Stimulated activated CD8-positive, alpha-beta memory T cell treated with anti-CD3 and anti-CD28 coated beads, Interleukin-7, amount 100 ng/mL, for 1 hour (primary cell): ENCODE data around the gene APOL6.

Experiments used
- DNase-seq, 2 donors: peaks; one replicate each; pipeline ENCODE4 v3.0.0-alpha.2; 2020; ENCODE audit warnings: low read depth in 2 of 2

Gene APOL6, protein sequence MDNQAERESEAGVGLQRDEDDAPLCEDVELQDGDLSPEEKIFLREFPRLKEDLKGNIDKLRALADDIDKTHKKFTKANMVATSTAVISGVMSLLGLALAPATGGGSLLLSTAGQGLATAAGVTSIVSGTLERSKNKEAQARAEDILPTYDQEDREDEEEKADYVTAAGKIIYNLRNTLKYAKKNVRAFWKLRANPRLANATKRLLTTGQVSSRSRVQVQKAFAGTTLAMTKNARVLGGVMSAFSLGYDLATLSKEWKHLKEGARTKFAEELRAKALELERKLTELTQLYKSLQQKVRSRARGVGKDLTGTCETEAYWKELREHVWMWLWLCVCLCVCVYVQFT

DNA sequence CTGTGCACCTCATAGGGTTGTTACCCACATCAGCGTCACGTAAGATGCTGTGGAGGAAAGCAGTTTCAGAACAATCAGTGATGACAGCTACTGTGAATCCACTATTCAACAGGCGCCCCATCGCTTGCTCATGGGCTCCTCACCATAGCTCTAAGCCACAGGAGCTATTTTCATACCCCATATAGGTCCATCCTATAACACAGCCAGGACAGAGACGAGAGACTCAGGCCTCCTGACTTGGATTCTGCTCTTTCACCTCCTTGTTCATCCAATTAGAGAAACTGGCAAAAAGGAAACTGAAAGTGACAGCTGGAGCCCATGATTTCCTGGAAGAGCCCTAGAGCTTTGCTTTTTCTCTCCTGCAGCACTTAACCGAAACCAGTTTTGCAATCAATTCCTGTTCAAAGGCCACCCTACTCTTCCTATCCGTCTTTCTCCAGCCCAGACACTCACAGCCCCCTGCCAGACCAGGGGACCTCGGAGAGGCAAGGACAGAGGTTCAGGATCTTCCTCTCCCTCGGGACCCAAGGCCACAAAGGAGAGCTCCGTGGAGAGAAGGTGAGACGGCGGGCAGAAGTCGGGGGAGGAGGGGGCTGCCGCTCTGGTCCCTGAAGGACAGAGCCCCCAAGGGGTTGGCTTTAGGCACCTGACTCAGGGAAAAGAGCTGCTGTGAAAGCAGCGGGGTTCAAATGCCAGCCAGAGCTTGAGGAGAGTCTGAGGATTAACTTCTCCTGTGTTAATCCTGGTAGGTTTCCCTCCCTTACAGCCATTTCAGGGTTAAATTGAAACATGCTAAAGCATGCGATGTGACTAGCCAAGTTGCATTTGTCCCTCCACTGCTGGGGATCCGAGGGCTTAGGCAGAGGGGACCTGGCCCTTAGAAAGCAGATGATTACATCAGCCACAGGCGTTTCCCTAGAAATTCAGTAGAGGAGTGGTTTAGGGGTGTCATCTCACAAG lies at the start of gene APOL6:
Gene APOL6 (plus strand): TSS at position 381 of the 960 bp plus-strand sequence. CDS start 7,980 bp downstream, outside the sequence.
- peak; percentile 17 to 23 for DNase-seq

DNA sequence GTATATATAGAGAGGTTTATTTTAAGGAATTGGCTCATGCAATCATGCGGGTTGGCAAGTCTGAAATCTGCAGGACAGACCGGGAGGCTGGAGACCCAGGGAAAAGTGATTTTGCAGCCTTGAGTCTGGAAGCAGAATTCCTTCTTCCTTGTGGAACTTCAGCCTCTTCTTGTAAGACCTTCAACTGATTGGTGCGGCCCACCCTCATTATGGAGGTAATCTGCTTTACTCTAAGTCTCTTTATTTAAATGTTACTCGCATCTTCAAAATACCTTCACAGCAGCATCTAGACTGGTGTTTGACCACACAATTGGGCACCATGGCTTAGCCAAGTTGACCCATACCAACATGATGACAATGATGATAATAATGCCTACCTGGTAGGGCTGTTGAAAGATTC lies 48.9 kb upstream of the APOL6 start:
- DNase-seq: no peak

DNA sequence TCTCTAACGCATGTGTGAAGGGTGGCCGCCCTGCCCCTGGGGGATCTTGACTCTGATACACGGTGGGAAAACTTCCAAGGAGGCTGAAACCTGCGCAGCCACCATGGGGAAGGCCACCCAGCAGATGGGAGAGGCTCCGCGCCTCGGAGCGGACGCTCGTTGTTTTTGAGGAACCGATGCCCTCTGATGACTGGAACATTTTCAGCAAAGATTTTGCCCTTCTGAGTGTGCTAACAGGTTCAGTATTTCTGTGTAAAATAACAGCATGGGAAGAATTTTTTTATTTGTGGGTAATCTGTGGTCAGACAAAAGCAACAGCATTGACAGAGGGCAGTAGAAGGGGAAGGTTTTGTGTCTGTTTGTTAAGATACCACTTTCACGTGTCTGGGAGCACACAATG lies 47.8 kb upstream of the APOL6 start:
- DNase-seq: no peak

DNA sequence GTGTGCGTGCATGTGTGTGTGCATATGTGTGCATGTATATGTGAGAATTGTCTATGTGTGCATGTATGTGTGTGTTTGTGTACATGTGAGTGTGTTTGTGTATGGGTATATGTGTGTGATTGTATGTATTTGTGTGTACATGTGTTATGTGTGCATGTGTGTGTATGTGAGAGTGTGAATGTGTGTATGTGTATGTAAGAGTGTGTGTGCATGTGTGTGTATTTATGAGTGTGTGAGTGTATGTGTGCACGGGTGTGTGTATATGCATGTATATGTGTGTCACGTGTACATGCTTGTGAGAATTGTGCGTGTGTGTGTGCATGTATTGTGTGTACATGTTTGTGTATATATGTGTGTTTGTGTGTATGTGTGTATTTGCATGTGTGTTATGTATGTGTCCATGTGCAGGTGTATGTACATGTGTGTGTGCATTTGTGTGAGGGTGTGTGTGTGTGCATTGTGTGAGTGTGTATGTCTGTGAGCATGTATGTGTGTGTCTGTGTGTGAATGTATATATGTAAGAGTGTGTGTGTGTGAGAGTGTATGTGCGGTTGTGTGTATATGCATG lies 47.1 kb upstream of the APOL6 start:
- no peak for DNase-seq

DNA sequence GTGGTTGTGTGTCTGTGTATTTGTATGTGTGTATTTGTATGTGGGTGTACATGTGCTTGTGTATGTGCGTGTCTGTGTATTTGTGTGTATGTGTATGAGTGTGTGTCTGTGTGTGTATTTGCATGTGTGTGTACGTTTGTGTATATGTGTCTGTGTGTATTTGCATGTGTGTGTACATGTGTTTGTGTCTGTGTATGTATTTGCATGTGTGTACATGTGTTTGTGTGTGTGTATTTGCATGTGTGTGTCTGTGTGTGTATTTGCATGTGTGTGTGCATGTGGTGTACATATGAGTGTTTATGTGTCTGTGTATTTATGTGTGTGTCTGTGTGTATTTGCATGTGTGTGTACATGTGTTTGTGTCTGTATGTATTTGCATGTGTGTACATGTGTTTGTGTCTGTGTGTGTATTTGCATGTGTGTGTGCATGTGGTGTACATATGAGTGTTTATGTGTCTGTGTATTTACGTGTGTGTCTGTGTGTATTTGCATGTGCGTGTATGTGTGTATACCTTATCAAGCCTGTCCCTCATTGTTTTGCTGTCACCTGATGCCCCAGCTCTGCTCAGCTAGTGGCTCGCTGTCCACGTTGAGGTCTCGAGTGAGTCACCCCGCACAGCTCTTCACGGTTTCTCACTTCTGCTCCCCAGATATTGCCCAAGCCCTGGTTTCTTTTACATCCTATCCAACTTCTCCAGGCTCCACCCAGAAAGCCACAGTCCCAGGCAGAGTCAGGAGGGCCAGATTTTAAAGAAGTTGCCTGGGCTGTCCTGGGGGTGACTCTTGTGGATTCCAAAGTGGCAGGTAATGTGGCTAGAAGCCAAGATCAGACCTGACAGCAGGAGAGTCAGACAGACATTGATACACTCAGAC lies 46.3 kb upstream of the APOL6 start:
- no peak for DNase-seq

DNA sequence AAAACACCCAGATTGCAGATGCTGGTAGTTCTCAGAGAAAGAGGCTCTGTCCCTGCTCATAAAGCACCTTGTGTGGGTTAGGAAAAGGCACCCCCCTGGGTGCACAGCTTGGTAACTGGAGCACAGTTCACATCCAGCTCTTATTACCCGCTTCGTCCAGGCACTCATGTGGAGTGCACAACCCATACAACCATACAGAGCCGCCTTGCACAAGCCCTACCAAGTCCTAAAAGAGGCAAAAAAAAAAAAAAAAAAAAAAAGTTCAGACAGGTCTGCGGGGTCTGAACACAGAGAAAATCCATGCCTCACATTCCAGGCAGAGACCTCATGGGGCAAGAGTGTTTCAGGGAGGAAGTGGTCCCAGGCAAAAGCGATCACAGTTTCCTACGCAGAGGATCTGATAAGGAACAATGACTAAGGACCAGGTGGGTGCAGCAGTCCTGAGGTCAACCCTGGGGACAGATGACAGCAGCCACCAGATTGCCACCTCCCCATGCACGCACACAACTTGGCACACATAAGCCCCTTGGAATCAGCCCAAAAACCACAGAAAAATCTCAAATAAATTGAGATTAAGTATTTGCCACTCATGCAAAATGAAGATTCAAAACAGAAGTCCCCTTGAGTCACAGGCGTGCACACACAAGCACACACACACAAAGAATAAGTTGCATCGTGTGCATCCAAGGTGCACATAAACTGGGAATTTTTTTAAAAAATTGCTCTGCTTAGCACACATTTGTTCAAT lies 43.5 kb upstream of the APOL6 start:
- no peak for DNase-seq

DNA sequence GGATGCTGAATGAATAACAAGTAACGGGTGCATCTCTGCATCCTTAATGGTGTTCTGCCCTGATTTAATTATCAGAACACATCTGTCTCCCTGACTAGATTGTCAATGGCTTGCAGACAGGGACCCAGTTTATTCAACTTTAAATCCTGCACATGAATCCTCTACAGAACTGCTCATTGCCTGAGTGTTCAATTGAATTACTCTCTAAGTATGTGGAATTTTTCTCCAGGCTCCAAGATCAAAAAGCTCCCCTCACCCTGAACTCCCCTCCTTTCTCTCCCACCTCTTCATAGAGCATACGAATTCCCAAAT lies 42.9 kb upstream of the APOL6 start:
- no peak for DNase-seq

DNA sequence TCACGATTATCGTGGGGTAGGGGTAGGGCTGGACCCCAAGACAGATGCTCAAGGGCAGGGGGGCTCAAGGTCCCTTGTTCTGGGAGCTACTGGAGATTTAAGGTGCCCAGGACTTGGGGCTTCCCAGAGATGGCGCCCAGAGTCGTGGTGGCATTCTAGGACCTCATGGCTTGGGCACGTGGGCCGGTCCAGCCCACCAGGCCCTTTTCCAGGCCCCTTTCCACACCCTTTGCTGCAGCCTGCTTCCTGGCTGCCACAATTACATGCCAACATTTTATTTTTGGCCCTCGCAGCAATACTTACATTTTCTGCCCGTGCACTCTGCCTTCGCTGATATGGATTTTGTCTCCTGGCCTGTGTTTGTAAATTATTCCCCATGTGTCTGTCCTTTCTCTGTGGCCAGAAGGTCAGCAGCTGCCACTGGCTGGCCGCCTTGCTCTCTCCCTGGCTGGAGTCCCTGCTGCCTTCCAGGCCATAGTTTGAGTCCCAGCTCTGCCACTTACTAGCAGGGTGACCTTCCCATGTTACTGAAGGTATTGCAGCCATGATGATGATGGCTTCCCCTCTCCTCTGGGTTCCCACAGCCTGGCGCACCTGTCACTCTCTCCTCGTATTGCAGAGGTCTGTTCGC lies 42.3 kb upstream of the APOL6 start:
- DNase-seq: no peak

DNA sequence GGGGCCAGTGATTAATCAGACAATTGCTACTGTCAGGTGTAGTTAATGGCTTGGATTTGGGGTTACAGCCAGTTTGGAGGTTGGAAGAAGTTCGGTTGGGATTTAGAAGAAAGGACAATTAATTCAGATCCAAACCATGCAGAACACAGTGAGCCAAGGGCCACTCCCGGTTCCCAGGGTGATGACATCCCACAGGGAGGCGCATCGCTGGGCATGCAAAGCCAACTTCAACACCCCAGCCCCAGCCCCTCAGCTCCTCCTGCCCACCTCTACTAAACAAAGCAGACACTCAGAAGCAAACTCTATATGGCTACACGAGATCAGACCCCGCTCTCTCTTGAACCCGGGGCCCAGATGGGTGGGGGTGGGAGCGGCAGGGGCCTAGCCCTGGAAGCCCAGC lies 41.3 kb upstream of the APOL6 start:
- no peak for DNase-seq

DNA sequence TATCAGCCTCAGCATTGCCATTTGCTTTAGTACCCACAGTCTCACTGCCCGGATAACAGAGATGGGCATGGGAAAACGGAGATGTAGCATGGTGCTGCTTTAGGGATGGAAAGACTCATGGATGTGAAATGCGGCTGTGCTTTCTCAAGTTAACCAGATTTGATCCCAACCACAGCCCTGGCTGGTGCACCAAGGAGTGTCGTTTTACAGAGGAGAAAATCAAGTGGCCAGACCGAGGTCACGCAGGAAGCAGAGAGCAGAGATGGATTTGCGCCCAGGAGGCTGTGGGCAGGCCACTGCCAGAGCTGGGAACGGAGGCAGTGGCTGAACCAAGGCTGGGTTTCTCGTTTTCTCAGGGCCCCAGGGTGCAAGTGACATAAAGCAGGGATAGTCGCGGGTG lies 40.2 kb upstream of the APOL6 start:
- no peak for DNase-seq

DNA sequence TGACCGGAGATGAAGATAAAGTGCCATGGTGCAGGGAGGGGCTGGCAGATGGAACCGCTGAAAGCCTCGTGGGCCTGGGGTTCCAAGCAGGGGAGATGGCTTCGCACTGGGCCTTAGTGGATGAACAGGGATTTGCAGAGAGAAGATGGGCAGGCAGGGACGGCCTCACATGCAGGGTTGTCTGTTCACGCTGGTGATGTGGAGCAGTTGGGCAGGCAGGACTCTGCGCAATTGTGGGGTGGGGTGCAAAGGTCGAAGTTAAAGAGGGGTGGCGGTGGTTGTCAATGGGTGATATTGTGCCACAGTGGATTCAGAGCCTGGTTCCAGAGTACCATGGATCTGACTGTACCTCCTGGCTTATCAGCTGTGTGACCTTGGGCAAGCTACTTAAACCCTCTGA lies 39.0 kb upstream of the APOL6 start:
- DNase-seq: no peak

DNA sequence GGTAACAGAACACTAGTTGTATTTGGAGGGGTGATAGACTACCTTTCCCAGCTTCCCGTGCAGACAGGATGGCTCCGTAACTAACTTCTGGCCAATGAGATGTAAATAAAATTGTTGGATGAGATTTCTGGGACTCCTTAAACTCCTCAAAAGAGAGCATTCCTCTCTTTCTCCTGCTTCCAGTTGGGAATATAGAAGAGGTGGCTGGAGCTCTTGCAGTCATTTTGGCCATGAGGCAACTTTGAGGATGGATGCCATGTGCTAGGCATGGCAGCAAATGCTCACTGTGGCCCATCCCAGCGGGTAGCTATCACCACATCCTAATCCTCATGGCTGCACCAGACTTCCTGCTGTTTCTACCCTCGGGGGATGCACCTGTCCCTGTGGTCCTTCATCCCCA lies 38.5 kb upstream of the APOL6 start:
- DNase-seq: no peak

DNA sequence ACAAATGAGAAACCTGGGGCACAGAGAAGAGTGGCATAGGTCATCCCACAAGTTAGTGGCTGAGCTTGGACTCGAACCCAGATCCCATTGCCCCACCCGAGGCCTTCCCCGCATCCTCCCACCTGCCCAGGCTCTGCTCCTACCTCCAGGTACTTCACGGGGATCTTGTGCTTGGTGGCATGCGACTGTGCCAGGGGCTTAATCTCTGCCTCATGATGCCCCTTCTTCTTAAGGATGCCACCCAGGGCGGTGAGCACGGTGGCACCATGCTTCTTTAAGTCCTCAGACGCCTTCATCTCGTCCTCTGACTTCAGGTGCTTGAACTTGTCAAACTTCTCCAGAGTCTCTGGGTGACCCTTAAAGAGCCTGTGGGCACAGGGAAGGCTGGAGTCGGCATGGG lies 37.5 kb upstream of the APOL6 start:
- DNase-seq: no peak

DNA sequence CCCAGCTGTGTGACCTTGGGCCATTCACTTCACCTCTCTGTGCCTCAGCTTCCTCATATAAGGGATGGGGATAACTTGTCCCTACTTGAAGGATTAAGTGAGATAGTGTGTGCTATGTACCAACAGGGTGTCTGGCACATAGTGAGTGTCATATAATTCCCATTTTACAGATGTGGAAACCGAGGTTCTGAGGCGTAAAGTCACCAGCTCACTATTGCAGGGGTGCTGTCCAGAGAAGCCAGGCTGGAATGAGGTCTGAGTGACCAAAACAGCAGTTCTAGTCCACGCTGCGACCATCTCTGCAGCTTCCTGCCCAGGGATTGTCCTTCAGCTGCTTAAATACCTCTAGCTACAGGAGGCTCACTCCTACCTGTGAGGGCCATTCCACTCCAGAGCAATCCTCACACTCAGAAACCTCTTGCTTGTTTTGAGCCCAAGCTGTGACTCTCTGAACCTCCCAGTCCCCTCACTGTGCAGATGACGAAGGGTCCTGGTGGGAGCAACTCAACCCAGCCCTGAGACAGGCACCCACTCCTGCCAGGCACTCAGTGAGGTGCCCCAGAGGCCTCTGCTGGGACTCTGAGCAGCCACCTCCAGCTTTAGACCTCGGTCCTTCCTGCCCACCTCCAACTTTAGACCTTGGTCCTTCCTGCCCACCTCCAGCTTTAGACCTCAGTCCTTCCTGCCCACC lies 36.9 kb upstream of the APOL6 start:
- no peak for DNase-seq

DNA sequence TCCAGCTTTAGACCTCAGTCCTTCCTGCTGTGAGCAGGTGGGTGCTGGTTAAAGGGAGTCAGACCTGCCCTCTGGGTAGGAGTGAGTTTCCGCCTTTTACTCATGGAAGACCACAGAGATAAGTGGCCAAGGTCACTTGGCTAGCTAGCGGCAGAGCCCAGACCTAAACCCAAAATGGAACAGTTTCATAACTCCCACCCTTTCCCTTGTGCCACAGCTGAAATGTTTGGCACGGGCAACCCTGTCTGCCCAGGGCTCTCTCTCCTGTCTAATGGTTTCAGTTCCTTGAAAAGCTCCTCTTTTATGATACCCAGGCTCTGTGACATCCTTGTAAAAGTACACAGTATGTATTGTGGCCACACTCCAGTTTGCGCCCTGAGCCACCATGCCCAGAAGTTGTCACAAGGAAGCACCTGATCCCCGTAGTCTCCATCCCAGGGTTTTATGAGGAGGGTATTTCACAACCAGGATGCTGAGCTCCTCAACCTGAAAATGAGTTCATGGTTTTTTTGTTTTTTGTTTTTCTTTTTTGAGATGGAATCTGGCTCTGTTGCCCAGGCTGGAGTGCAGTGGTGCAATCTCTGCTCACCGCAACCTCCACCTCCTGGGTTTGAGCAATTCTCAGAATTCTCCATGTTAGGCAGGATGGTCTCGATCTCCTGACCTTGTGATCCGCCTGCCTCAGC lies 36.2 kb upstream of the APOL6 start:
- DNase-seq: no peak

DNA sequence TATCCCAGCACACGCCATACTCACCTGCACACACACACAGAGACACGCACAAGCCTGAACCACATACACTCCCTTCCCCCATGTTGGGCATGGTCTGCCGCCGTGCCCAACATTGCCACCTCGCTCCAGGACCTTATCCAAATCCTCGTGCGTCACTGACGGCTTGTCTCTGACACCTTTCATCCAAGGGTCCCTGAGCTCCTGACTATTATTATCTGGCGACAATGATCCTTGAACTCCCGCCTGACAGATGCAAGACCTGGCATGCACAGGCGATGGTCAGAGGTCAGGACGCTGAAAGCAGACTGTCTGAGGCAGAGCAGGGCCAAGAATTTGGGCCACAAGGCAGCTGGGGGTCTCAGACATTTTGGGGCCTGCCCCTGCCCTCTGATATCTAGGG lies 35.3 kb upstream of the APOL6 start:
- no peak for DNase-seq

DNA sequence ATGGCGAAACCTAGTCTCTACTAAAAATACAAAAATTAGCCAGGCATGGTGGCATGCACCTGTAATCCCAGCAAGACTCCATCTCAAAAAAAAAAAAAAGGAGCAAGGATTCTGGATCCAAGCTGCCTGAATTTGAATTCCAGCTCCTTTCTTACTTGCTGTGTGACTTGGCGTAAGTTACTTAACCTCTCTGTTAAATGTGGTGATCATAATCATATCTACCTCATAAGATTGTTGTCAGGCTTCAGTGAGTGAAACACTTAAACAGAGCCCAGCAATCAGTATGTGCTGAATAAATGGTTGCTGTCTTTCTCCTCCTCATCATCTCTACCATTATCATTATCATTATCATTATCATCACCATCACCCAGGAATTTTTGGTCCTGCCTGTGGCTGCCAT lies 33.8 kb upstream of the APOL6 start:
- DNase-seq: no peak

DNA sequence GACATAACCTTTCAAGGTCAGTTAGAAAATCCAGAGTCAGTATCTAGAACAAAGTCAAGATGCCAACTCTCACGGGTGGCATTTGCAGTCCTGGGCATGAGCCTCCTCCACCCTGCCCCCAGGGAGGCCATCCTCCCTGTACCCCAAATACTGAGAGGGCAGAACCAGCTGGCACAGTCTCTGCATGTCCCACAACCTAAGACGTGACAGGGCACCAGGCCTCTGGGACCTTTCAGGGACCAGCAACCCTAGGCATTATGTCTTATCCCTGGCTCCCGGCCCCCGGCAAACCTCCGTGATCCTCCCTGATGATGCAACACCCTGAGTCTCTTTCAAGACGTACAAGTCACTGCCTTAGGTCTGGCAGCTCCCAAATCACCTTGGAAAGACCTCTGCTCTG lies 33.1 kb upstream of the APOL6 start:
- no peak for DNase-seq

DNA sequence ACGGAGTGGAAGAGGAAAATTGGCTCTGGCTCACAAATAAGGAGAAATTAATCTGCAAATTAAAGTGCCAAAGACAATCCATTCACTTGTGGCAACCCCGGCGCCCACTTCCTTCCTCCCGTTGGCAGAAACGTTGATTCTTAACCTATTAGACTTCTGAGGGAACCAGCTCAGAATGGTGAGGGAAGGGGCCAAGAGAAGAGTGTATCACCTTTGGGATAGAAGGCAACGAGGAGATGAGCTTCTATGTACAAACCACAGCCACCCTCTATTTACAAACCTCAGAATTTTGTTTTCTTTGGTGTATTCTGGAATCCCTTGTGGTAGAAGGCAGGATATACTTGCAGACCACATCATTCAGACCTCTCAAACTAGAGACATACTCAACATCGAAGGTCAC lies 32.2 kb upstream of the APOL6 start:
- DNase-seq: no peak
